Measurements from ENCODE around the gene HHLA2. TPM values are rescaled to one million over a fixed set of nuclear protein-coding genes. Genes with fewer than 3 reads are reported as not detected.

HHLA2 gene
- polyA plus RNA-seq, 1 donor (not counting 4 experiments of a cell fraction or from before 2014, with no cell fraction given) = not detected

GRCh38 chr3:108383306-108383705, 87.0 kb downstream of the HHLA2 start:
- Histone ChIP-seq H3K4me1 (ENCODE audit: control insufficient read depth, extremely low read depth, insufficient read depth, low read length) (no peaks in the 10 kb centered on the region), H4K20me1 (ENCODE audit: control insufficient read depth, extremely low read depth, insufficient read depth, low read length) (no peaks in the 10 kb centered on the region), H3K9me1 (ENCODE audit: control insufficient read depth, extremely low read depth, insufficient read depth, low read length) (no peaks in the 10 kb centered on the region), H3K9ac (ENCODE audit: control insufficient read depth, extremely low read depth, insufficient read depth, low read length) (no peak overlapping the region), H3K27ac (ENCODE audit: control insufficient read depth, insufficient read depth, low read length) (no peak overlapping the region), H3K27me3 (ENCODE audit: control insufficient read depth, extremely low read depth, insufficient read depth, low read length) (no peaks in the 10 kb centered on the region), H3K36me3 (ENCODE audit: control insufficient read depth in 2 of 2, extremely low read depth in 1 of 2, insufficient read depth in 2 of 2, low read length in 2 of 2) (no peaks in the 10 kb centered on the region), H3K79me2 (ENCODE audit: control insufficient read depth, insufficient read depth, low read length) (no peaks in the 10 kb centered on the region), H3K4me2 (ENCODE audit: control insufficient read depth, extremely low read depth, insufficient read depth, low read depth, low read length) (no peak overlapping the region), H2AFZ (ENCODE audit: control insufficient read depth, low read length) (no peak overlapping the region), H3K9me3 (ENCODE audit: control insufficient read depth, low read depth, low read length) (no peaks in the 10 kb centered on the region), H3K4me3 (ENCODE audit: control insufficient read depth in 2 of 3, extremely low read depth in 1 of 3, insufficient read depth in 2 of 3, low read depth in 1 of 3, low read length in 3 of 3) (no peak overlapping the region)
- dilution Hi-C loops (cut with MboI; ENCODE audit: extremely low pct_ligation_motif_present, low sequenced_read_pairs) = no loop called here
- DNase-seq (ENCODE audit: low read depth, low spot score) (no peak), FAIRE-seq (no peak)
- TF ChIP-seq CTCF (optimal IDR thresholded peaks at IDR 0.05 in 1 of 3, IDR thresholded peaks at IDR 0.05 in 1 of 3, conservative IDR thresholded peaks at IDR 0.05 in 1 of 3; ENCODE audit: extremely low read depth in 1 of 3, insufficient read depth in 2 of 3, low read length in 3 of 3) (no peak), EZH2 (IDR thresholded peaks at IDR 0.05; ENCODE audit: low read length) (no peak)

GRCh38 chr3:108387063-108387462, 90.7 kb downstream of the HHLA2 start:
- H3K9ac ChIP-seq (ENCODE audit: control insufficient read depth, extremely low read depth, insufficient read depth, low read length) = no peak overlapping the region
- no peaks in the 10 kb centered on the region for H3K27me3 ChIP-seq (ENCODE audit: control insufficient read depth, extremely low read depth, insufficient read depth, low read length)
- H3K9me1 ChIP-seq (ENCODE audit: control insufficient read depth, extremely low read depth, insufficient read depth, low read length) = no peaks in the 10 kb centered on the region
- no peak for DNase-seq (ENCODE audit: low read depth, low spot score)
- no peak overlapping the region for H3K27ac ChIP-seq (ENCODE audit: control insufficient read depth, insufficient read depth, low read length)
- no peaks in the 10 kb centered on the region for H4K20me1 ChIP-seq (ENCODE audit: control insufficient read depth, extremely low read depth, insufficient read depth, low read length)
- no peak overlapping the region for H3K4me2 ChIP-seq (ENCODE audit: control insufficient read depth, extremely low read depth, insufficient read depth, low read depth, low read length)
- H3K79me2 ChIP-seq (ENCODE audit: control insufficient read depth, insufficient read depth, low read length) = no peaks in the 10 kb centered on the region
- no peak overlapping the region for H3K4me3 ChIP-seq (ENCODE audit: control insufficient read depth in 2 of 3, extremely low read depth in 1 of 3, insufficient read depth in 2 of 3, low read depth in 1 of 3, low read length in 3 of 3)
- no peaks in the 10 kb centered on the region for H3K4me1 ChIP-seq (ENCODE audit: control insufficient read depth, extremely low read depth, insufficient read depth, low read length)
- TF ChIP-seq EZH2 (IDR thresholded peaks at IDR 0.05; ENCODE audit: low read length) (no peak), CTCF (optimal IDR thresholded peaks at IDR 0.05 in 1 of 3, IDR thresholded peaks at IDR 0.05 in 1 of 3, conservative IDR thresholded peaks at IDR 0.05 in 1 of 3; ENCODE audit: extremely low read depth in 1 of 3, insufficient read depth in 2 of 3, low read length in 3 of 3) (no peak)
- no peaks in the 10 kb centered on the region for H3K9me3 ChIP-seq (ENCODE audit: control insufficient read depth, low read depth, low read length)
- no peak overlapping the region for H2AFZ ChIP-seq (ENCODE audit: control insufficient read depth, low read length)
- dilution Hi-C loops (cut with MboI; ENCODE audit: extremely low pct_ligation_motif_present, low sequenced_read_pairs) = no loop called here
- H3K36me3 ChIP-seq (ENCODE audit: control insufficient read depth in 2 of 2, extremely low read depth in 1 of 2, insufficient read depth in 2 of 2, low read length in 2 of 2) = no peaks in the 10 kb centered on the region
- no peak for FAIRE-seq

All from keratinocyte (primary cell).